Activated naive CD4-positive, alpha-beta T cell (primary cell): ENCODE data around the gene SEMA6A.

Experiments used
- DNase-seq, 4 experiments: peaks; one replicate each; lab custom pipeline; 2025; lab: John Stamatoyannopoulos, UW

The SEMA6A gene

DNA sequence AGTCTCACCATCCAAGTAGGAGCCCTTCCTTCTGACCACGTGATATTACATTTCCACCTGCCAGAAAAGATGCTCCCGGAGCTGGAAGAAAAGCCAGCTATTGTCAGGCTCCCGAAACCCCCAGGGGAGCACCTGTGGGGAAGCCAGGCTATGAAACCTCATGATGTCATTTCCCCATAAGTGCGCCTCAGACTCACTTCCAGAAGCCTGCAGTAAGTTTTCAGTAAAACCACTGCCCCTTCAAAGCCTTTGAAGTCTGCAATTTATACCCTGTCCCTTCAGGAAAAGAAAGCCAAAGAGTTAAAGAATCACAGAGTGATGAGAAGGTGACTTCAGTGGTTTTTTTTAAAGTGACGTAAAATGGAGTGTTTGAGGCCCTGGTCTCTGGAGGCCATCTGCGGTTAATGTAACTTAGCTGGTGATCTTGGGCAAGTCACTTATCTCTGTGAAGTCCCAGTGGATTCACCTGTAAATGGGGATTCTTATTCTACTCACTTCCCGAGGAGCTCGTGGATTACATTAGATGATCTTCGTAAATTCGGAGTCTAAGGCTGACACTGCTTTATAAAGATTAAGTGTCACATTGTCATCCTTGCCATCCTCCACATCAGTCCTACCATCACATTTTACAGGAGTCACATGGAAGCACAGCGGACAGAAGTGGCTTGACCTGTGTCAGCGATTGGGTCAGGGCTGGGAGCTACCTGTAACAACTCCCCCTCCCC is 2.6 kb upstream of the SEMA6A start:
- DNase-seq, result no peak

DNA sequence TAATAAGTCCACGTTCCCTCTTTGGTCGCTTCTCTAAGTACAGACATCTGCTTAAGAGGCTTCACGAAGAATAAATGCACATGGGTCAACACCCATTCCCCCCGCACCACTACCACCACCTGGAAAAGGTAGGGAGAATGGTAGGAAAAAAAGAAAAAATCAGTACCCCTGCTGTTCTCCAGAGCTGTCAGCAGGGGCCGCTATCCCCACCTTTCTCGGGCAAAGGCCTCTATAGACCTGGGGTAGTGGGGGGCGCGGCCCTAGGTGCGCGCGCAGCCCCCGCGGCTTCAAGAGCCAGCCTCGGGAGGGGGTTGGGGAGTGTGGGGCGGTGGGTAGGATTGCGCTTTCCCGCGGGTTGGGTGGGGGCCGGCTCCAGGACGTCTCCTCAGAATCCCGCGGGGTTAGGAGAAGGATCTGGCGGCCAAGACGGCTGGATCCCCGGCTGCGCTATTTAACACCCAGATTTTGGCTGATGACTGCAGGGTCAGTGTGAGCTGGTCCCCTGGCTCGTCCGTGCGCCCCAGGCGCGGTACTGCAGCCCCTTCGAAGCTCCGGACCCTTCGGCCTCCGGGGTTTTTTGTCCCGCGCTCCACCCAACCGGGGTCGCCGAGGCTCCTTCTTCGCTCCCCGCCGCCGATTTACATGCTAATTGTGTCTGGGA is 1.6 kb upstream of the SEMA6A start:
- DNase-seq, result no peak

DNA sequence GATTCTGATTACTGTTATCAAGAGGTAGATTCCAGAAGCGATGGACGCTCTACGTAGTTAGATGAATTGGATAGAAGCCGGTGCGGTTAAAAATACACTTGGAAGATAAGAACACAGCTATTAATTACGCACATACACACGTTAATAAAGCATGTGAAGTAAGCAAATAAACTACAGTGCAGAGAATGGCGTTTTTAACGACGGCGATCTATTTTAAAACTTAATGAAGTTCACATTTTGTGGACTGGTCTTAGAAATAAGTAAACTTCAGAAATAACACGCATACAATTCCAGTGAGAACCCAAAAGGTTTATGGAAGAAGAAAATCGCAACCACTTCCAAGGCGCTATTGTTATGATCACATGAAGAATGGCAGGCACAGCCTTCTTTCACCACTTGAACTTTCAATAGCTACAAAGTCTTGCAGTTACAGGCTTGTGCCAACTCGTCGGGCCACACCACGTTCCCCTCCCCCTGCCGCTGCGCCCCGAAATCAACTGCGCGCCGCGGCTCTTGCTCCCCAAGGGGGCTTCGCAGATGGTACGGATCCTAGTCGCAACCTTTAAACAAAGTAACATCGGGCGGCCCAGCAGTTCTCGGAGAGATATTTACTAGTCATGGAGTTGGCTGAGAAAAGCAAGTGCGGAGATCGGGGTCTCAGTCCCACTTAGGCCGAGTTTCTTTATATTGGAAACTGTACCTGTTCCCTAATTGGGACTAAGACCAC is 866 bp upstream of the SEMA6A start:
- no peak for DNase-seq

DNA sequence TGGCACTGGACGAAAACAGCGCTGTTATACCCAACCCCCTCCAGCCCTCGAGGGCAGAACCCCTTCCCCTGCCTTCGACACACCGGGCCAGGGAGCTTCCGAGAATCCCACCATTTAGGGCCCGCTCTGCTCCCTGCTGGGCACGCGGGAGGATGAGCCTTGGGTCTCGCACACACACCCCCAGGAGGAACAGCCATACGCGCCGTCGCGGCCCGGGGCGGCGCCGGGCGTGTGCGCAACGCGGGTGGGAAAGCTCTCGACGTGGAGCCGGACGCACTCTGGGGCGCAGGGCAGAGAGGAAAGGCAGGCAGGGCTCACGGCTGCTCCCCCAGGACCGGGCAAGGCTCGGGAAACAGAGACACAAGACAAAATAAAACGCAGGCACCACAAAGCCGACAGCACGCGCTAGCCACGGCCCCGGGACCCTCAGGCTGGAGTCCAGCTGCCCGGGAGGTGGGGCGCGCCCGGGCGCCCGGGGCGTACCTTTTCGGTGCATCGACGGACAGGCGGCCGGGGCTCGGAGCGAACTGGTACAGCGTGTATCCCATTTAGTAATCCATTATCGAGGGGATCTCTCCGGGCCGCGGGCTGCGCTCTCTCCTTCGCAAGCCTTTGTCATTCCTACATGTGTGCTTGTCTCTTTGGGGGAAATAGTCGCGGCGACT is 789 bp downstream of the SEMA6A start:
- no peak for DNase-seq

DNA sequence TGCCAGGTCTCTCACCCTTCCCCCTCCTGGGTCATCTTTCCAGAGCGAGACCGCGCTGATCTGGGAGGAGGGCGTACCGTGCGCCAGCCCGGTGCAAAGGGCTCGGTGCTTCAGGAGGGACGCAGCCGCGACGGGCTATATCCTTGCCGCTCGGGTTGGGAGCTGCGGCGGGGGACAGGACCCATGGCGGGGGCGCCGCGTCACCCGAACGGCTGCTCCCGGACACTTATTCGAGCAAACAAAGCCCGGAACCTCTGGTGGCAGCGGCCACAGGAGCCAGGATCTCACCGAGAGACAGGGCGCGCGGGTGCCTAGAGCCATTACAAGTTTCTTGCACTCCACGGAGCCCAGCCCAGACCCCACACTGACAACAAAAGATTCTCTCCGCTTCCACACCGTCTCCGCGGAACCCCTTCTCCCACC is 1.3 kb downstream of the SEMA6A start:
- DNase-seq, result no peak

DNA sequence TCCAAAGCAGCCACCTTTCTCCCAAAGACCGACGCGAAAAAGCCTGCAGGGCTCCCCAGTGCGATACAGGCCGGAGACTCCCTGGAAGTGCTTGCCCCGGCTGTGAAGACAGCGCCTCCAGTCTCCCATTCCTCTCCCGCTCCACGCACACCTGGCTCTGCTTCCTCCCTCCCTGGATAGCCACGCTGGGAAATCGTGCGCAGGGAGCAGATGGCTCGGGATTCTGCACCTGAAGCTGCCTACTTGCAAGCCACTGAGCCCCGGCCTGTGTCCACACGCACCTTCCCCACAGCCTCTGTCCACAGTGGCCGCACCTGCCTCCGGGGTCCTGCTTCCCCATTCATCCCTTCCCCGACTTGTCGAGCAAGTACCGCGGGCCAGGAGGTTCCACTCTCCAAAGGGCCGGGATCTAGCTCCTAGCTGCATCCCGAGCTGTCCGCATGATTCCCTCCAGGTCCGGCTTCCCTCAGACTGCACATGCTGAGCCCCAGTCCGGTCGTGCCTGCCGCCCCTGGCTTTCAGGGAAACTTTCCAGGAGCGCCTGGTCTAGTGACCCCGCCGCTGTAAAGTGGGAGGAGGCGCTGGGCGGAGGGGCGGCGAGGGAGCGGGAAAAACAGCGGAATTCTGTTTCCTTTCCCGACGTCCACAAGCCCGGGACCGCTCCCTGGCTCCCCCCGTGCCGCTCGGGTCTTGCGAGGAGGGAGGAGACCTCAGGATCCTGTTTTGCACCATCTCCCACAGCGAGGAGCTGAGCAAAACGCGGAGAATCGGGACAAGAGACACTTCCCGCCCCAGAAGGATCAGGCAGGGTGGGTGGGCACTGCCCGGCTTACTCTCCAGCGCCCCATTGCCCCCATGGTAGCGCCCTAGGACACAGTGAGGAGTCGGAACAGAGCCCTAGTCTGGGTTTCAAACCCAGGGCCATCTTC is 2.0 kb downstream of the SEMA6A start:
- DNase-seq, result no peak

DNA sequence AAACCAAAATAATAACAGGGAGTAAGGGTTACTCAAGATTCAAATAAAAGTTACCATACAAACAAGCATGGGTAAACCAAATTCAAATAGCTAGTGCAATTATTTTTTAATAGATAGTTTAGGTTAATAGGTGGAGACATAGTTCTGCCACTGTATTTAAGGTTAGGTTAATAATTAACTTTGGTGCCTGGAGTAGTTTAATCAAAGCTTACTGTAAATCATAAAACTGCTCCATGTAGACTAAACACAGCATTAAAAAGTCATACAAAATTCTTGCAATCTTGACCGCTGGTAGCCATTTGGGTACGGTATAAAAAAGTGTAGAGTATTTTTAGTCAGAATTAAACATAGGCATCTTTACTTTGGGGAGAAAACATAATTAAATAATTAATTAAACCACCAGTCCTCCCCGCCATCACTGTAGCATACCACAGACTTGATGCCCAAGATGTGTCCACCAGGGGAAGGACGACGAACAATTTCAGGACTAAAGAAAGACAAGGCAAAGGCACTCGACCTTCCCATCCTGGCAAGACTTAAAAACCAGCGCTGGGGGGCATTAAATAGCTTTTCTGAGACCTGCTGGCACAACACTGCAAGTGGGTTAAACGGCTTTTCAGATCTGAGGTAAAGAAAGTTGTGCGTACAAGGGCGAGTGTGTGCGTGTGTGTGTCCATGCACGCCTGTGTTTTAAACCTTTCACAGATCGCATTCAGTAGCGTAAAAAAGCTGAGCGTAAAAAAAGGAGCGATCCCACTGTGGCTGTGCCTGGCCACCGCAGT is 2.9 kb downstream of the SEMA6A start:
- DNase-seq, result no peak

DNA sequence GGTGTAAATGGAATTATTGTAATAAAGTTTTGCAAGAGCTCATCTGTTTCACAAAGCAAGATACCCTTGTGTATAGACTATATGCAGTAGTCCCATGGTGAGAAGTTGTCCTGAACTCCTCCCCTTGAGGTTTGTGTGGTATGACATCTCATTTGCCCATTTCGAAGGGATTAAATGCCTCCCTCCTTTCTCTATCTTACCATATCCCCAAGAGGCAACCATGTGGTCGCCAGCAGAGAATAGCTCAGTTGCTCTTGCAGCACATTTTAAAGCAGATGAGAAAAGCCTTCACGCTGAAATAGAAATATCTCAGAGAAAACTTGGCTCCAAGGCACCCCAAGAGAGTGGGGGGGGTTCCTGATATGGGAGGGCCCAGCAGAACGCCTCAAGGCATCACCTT is 4.6 kb downstream of the SEMA6A start:
- DNase-seq, result no peak

DNA sequence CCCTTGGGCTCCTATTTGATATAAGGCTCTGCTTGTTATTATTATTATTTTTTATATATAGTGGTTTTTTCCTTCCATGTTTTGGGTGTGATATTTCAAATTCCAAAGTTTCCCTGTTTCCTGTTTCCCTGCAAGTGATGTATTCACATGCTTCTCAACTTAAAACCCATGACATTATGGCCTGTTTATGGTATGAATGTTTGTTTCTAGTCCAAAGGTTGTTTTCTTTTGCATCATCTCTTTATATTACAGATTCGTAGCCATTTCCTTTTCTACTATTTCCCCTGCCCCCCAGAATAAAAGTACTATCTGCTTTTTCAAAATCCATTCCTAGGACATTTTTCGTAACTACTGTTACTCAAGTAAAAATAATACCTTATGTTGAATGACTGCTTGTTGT is 7.5 kb downstream of the SEMA6A start:
- no peak for DNase-seq

DNA sequence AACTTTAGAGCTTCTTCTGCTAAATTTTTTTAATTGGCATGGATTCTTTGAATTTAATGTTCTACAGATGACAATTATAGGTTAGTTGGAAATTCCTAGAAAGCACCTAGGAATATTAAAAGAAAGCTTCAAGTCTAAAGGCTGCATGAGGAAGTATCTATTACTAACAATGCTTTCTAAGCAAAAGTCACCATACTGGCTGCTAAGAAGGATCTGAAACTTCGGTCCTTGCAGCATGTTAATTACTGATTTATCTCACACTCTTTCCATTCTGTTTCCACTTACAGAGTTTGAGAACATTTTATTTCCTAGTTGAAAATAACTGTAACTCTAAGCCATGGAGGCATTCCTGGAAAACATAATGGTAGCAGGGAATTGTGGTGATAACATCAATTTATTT is 8.4 kb downstream of the SEMA6A start:
- DNase-seq, result no peak

DNA sequence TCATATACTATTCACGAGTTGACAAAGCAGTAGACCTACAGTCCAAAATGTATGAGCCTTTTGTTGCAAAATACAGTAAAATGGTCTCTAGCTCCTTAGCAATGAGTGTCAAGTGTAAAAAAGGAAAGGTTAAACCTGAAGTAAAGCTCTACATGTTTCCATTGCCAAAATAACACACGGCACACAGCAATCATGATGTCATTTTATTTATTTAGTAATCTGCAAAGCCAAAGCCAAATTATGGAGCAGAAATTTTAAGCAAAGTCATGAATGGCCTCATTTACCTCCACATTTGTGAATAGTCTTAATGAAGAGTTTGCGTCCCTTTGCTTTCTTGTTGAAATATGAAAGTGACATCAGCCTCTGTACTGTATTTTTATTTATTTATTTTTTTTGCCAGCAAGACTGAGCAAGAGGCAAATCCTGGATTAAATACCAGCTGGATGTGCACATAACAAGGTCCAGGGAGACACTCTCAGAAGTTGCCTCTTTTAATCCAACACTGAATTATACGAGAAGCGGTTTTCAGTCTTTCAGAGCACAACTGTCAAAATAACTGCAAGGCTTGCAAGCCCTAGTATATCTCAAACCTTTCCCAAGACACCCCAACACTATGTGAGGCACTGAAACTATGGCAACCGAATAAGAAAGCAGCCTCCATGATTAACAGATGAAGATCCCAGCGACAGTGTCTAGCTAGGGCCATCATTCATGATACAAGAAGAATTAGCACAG is 9.7 kb downstream of the SEMA6A start:
- DNase-seq, result no peak

DNA sequence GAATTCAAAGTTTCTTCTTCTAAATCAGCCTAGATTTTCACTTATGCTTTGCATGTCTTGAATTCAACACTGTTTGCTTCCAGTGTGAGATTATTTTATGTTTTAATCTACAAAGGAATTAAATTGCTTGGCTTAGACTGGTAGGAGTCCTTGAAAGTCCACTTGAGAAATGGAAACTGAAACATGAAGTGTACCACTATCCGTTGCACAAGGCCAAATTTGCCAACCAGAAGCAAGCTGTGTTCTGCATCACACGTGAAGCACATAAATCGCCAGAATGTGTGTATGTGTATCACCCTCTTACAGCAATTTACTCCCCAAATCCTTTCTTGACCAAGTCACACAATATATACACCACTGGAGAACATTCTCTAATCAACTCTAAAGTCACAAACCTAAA is 10.3 kb downstream of the SEMA6A start:
- no peak for DNase-seq

DNA sequence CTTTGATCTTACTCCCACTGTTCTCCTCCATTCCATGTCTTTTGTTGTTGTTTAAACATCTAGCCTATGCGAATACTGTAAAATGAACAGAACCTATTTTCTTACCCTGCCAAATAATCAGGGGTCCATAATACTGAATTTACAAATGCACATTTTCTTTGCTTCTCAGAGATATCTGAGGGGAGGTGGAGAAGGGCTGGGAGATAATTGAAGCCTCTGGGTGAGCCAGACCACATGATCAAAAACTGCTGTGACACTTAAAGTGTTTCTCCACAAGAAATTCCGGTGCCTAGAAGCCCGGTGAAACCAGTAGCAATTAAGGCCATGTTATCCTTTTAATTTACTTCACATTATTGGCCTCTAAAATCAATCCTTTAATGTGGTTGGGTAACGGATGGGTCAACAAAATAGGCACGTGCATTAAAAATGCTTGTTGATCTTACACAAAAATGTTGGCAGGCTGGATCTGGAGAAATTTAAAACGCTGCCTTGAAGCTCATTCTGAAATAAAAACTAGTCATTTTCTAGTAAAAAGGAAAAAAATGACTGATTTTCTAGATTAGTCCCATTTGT is 10.8 kb downstream of the SEMA6A start:
- DNase-seq, result no peak

DNA sequence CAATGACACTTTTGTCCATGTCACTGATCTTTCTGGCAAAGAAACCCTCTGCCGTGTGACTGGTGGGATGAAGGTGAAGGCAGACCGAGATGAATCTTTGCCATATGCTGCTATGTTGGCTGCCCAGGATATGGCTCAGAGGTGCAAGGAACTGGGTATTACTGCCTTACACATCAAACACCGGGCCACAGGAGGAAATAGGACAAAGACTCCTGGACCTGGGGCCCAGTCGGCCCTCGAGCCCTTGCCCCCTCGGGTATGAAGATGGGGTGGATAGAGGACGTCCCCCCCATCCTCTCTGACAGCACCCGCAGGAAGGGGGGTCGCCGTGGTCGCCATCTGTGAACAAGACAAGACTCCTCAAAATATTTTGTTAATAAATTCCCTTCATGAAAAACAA is 12.0 kb downstream of the SEMA6A start:
- DNase-seq, result no peak

DNA sequence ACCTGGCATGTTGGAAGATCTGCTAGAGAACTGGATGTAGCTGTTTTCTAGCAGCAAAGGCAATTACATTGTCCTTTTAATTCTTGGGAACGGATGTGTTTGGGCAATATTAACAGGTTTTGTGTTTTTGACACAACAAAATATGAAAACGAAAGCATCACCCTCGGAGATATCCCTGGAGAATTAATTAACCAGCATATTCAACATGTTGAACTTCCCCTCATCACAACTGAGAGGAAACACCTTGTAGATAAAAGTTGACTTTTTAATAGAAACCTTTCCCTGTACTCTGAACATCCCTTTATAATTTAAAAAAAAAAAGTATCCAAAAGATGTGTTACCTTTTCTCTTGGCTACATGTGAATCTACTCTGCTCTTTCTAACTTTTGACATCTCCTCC is 13.0 kb downstream of the SEMA6A start:
- DNase-seq, result no peak

DNA sequence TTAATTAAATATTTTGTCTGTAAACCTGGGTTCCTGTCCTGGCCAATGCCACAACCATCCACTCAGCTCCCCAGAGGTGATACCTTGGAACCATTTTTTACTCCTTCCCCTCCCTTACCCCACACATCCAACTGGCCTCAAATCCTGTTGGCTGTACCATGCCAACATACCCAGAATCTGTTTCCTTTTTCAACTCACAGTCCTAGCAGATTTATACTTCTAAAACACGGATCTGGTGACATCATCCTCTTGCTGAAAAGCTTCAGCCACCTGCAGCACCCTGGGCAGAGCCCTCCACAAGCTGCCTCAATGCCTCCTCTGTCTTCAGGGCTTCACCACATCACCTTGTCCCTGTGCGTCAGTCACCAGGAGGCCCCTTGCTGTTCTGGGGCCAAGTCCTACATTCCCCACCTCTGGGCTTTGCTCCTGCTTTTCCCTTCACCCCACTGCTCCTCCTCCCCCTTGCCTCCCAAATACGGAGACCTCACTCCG is 14.9 kb downstream of the SEMA6A start:
- no peak for DNase-seq

DNA sequence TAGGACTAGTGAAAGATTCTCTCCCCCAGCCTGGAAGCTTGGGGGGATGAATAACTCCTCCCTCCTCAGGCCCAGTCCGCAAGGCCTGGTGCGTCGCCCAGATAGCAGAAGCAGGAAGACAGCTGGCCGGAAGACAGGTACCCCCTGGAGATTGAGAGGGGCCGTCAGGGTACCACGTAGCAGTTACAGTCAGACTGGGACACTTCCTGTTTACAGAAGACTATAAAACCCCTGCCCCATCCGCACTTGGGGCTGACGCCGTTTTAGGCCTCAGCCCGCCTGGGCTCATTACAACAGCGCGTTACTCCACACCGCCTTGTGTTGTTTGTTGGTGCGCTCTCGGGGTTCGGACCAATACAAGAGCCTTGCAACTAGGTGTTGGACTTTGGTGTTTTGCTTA is 15.4 kb downstream of the SEMA6A start:
- no peak for DNase-seq

DNA sequence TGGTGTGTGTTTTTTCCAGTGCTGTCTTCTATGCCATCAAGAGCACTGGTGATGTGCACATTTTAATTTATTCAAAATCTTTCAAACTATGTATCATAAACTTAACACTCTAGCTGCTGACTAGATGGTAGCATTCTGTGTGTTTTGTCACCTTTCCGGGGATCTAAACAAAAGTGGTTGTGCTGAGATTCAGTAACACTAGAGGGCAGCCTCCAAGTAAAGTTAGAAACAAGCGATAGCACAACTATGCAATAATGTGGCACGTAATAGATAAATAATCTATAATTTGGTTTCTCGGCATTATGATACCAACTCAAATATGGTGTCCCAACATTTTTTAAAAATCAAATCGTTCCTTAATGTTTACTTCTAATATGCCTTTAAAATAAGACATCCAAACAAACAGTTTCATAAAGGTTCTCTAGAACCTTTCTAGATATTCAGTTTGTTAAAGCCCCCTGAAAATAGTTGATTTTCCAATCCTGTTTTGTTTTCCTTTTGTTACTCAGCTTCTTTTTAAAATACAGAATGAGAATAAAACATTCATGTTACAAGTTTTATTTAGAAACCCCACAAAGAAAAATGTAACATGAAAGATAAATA is 16.9 kb downstream of the SEMA6A start:
- DNase-seq, result no peak

DNA sequence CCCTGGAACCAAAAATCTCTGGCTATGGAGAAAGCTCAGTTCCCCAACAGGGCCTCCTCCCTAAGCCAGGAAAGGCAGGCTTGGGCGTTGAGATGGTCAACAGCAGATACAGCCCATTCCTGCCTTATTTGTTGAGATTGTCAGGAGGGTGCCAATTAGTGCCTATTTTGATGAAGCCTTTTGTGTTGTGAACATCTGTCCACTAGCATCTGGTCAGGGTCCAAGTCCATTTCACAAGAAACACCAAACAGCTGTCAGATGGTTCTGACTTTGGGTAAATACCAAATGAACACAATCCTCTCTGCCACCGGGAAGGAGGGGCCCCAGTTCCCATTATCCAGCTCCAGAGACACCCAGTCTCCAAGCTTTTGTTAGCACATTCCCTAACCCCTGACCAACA is 19.9 kb downstream of the SEMA6A start:
- no peak for DNase-seq
